HG02763 (cell line): ENCODE data around the gene SURF1.
"Not testable (repeated sequence)": the region's sequence is repeated elsewhere in the genome, so short reads cannot be mapped to it uniquely, and the experiment has no call there.

ENCODE experiments used
- ATAC-seq: cut with Tn5 transposase; IDR thresholded peaks from one replicate; pipeline ENCODE4 v1.9.1; 2021; ENCODE audit warnings: mild to moderate bottlenecking, moderate library complexity; ENCODE audit not compliant: unreplicated experiment

SURF1 gene

GRCh38 chr9:133346021-133346785 lies 10.1 kb downstream of the SURF1 start:
- ATAC-seq = no peak

- ATAC-seq = no peak
Measured at GRCh38 chr9:133345596-133345995, 10.7 kb downstream of the SURF1 start.

- no peak for ATAC-seq
Measured at GRCh38 chr9:133344979-133345378, 11.3 kb downstream of the SURF1 start.

- ATAC-seq = no peak
Measured at GRCh38 chr9:133344071-133344470, 12.2 kb downstream of the SURF1 start.

GRCh38 chr9:133342570-133342969 lies 13.7 kb downstream of the SURF1 start:
- no peak for ATAC-seq

GRCh38 chr9:133342069-133342406 lies 14.2 kb downstream of the SURF1 start:
- no peak for ATAC-seq

- no peak for ATAC-seq
Measured at GRCh38 chr9:133341369-133342068, 14.8 kb downstream of the SURF1 start.

- no peak for ATAC-seq
Measured at GRCh38 chr9:133340916-133341315, 15.4 kb downstream of the SURF1 start.

GRCh38 chr9:133340256-133340655 lies 16.0 kb downstream of the SURF1 start:
- ATAC-seq = no peak

GRCh38 chr9:133339641-133340040 lies 16.6 kb downstream of the SURF1 start:
- no peak for ATAC-seq

GRCh38 chr9:133335924-133336811 lies 20.1 kb downstream of the SURF1 start, which contains the start of gene SURF6:
TSS of gene SURF6 (minus strand) at chr9:133336188. CDS start at chr9:133336132, 56 bp downstream.
- peak; percentile 80 for ATAC-seq

- ATAC-seq = not testable (repeated sequence)
Measured at GRCh38 chr9:133334888-133335287, 21.4 kb downstream of the SURF1 start.

- no peak for ATAC-seq
Measured at GRCh38 chr9:133334161-133334560, 22.1 kb downstream of the SURF1 start.

- ATAC-seq = no peak
Measured at GRCh38 chr9:133333566-133333965, 22.7 kb downstream of the SURF1 start.

- no peak for ATAC-seq
Measured at GRCh38 chr9:133333011-133333410, 23.3 kb downstream of the SURF1 start.

- ATAC-seq = no peak
Measured at GRCh38 chr9:133332381-133332730, 23.9 kb downstream of the SURF1 start.

- no peak for ATAC-seq
Measured at GRCh38 chr9:133331641-133332380, 24.5 kb downstream of the SURF1 start.

GRCh38 chr9:133331221-133331620 lies 25.1 kb downstream of the SURF1 start:
- no peak for ATAC-seq

GRCh38 chr9:133329306-133330156 lies 26.8 kb downstream of the SURF1 start:
- not testable (repeated sequence) for ATAC-seq
